ENCODE measurements around the gene SIRT7.

GRCh38 chr17:81927152-81927652 lies 9.2 kb upstream of the SIRT7 start:
- TF ChIP-seq ZNF274 (IDR thresholded peaks at IDR 0.05; ENCODE audit: low read depth, low read length) (no peak), SUZ12 (IDR thresholded peaks at IDR 0.05; ENCODE audit: extremely low read depth, insufficient read depth, insufficient read length) (no peak)

Data from NT2/D1 (cell line).